Raji (cell line): ENCODE results near the gene TMEM98.

Source experiments
- POLR2A ChIP-seq: IDR thresholded peaks from 2 replicates; pipeline ENCODE4 v1.6.1; 2011; ENCODE audit warnings: low read depth, low read length, control low read depth; ENCODE audit not compliant: insufficient read depth

TMEM98 gene

GRCh38 chr17:32931686-32932085 lies 3.7 kb downstream of the TMEM98 start:
- TF ChIP-seq POLR2A = no peak

GRCh38 chr17:32933881-32934280 lies 5.9 kb downstream of the TMEM98 start:
- TF ChIP-seq POLR2A = no peak

DNA sequence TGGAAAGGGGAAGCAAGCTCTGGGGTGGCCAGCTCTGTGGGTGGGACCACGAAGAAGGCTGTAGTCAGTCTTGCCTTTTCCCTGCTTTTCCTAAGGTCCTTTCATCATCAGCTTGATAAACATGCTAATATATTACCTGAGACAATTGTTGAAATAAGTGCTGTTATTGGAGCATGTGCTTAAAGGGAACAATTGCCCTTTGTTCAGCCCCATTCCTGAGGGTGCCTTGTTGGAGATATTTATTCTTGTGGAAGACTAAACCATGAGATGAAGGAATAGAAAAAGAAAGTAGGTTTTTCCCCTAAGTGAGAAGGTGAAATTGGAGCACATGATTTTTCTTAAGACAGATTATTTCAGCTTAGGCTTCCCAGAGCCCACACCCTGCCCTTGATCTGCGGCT lies 7.8 kb downstream of the TMEM98 start:
- no peak for TF ChIP-seq POLR2A

GRCh38 chr17:32936186-32936893 lies 8.4 kb downstream of the TMEM98 start:
- TF ChIP-seq POLR2A = no peak

- TF ChIP-seq POLR2A = no peak
These were observed 9.0 kb downstream of the TMEM98 start for GRCh38 chr17:32936894-32937500.

GRCh38 chr17:32940706-32941390 lies 12.9 kb downstream of the TMEM98 start:
- TF ChIP-seq POLR2A = no peak

DNA sequence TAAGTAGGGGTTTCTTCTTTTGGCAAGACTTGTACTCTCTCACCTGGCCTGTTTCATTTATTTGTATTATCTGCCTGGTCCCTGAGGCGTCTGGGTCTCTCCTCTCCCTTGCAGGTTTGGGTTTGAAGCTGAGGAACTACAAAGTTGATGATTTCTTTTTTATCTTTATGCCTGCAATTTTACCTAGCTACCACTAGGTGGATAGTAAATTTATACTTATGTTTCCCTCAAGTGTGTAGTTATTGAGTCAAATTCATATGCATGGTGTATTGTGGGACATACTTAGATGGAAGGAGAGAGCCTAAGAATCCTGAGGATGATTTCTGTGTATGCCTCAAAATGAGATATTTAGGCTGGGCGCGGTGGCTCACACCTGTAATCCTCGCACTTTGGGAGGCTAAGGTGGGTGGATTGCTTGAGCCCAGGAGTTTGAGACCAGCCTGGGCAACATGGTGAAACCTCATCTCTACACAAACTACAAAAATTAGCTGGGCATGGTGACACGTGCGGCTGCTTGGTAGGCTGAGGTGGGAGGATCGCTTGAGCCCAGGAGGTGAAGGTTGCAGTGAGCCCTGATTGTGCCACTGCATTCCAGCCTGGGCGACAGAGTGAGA lies 13.6 kb downstream of the TMEM98 start:
- no peak for TF ChIP-seq POLR2A

DNA sequence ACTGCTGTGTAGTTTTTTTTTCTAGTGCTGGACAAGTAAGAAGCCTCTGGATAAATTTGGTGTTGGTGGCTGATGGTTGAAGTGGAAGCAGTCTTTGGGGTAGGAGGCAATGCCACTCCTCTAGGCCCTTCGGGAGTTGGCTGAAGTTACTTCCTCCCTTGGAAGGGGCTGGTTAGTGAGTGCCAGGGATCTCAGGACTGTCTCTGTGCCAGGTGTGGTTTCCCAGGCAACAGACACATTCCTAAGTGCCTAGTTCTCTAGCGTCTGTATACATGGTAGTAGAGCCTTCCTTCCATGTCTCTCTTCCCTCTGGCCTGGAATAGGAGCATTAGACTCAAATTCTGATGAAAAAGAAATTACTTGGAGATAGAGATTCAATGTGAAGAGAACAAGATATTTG lies 15.3 kb downstream of the TMEM98 start:
- TF ChIP-seq POLR2A = no peak

DNA sequence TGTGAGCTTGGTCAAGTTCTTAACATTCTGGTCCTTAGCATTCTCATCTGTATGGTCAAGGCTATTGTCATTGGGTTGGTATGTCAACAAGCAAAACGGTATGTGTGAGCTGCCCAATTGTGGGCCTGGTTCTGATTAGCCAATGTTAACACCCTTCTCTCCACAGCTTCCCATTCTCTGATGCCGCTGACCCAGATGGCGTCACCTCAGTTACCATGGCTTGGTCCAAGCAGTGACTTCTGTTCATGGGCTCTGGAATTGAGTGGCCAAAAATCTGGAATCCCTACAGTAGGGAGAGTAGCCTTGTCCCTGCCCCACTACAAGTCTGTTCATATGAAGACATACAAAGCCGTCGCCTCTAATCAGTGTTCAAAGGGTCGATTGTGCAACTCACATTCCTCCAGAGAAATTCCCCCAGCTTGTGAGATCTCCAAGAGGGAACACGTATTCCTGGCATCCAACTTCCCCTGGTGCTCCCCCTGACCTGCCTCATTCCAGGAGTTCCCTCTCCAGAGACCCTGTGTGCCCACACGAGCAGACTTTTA lies 15.8 kb downstream of the TMEM98 start:
- TF ChIP-seq POLR2A = no peak

DNA sequence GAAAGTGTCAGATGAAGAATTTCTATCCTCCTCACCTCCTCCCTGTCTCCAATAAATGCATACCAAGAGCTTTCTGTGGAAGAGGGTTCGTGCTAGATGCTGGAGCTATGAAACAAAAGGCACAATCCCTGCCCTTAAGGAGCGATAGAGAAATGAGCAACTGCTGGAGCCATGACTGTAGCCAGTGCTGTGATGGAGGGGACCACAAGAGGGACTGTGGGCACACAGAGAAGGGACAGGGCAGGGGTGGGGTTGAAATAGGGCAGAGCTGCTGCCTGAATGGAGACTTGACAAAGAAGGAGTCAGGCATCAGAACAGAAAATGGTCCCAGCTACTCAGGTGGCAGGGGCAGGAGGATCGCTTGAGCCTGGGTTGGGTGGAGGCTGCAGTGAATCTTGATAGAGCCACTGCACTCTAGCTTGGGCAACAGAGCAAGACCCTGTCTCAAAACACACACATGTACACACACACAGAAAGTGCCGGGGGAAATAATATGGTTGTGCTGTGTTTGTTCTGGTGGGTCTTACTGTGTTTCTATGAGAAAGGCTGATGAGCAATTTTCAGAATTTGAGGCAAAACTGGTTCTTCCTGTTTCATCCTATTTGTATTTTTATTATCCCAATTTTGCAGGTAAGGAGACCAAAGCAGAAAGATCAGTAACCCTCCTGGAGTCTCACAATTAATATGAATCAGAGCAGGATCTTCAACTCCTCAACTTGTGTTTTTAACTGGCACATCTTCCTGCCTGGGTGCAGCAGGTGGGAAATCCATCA lies 16.5 kb downstream of the TMEM98 start:
- no peak for TF ChIP-seq POLR2A

DNA sequence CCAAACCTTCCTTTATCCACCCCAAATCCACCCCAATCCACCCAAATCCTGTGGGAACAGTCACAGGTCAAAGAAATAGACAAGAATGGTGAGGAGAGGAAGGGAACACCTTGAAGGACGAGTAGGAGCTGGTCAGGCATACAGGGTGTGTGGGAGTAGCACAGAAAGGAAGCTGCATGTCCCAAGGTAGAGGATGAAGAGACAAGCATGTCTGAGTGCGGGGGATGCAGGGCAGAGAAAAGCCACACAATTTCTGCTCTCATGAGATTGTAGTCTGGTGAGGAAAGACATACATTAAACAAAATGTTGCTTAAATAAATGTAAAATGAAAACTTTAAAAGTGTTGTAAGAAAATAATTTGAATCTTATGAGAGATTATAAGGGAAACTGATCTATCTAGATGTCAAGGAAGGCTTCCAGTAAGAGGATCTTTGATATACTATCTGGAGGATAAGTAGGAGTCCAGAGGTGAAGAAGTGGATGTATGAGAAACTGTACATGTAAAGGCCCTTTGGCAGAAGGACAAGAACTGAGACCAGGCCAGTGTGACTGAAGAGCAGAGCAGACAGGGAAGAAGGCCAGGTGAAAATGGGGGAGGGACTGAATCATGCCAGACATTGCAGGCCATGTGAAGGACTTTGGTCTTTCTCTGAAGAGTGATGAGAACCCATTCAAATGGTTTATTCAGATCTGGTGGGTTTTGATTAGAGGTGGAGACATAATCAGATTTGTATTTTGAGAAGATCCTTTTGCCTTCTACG lies 18.6 kb downstream of the TMEM98 start:
- no peak for TF ChIP-seq POLR2A

- no peak for TF ChIP-seq POLR2A
These were observed 19.8 kb downstream of the TMEM98 start for GRCh38 chr17:32947736-32948135.

- no peak for TF ChIP-seq POLR2A
These were observed 21.2 kb downstream of the TMEM98 start for GRCh38 chr17:32949181-32949580.

DNA sequence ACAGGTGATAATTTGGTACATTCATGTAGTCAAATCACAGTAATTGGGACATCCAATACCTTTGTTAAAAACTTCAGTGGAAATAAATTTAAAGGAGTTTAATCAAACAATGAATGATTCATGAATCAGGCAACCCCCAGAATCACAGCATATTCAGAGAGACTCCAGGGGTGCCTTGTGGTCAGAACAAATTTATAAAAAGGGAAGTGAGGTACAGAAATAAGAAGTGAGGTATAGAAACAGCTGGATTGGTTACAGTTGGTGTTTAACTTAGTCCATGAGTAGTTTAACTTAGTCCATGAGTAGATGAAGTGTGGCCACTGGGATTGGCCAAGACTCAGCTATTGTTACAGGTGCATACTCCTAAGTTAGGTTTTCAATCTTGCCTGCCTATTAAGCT lies 25.1 kb downstream of the TMEM98 start:
- TF ChIP-seq POLR2A = no peak
